Ishikawa (cell line): Measurements from ENCODE around the gene MEF2C.

ENCODE experiments used
- CEBPB ChIP-seq: IDR thresholded peaks from 2 replicates; pipeline ENCODE4 v1.6.1; 2012
- CREB1 ChIP-seq: IDR thresholded peaks from 2 replicates; pipeline ENCODE4 v1.6.1; 2012; ENCODE audit warnings: low read depth
- EGR1 ChIP-seq: IDR thresholded peaks from 2 replicates; pipeline ENCODE4 v1.6.1; 2012
- EP300 ChIP-seq: IDR thresholded peaks from 2 replicates; pipeline ENCODE4 v1.6.1; 2012; ENCODE audit warnings: borderline replicate concordance
- FOXM1 ChIP-seq: IDR thresholded peaks from 2 replicates; pipeline ENCODE4 v1.6.1; 2012; ENCODE audit warnings: low read depth, borderline replicate concordance
- NFIC ChIP-seq: IDR thresholded peaks from 2 replicates; pipeline ENCODE4 v1.6.1; 2012
- RAD21 ChIP-seq: IDR thresholded peaks from 2 replicates; pipeline ENCODE4 v1.6.1; 2012; ENCODE audit warnings: low read depth
- TAF1 ChIP-seq: IDR thresholded peaks from 2 replicates; pipeline ENCODE4 v1.6.1; 2012; ENCODE audit warnings: low read depth, mild to moderate bottlenecking
- TCF12 ChIP-seq: IDR thresholded peaks from 2 replicates; pipeline ENCODE4 v1.6.1; 2012; ENCODE audit warnings: low read depth
- TEAD4 ChIP-seq: IDR thresholded peaks from 2 replicates; pipeline ENCODE4 v1.6.1; 2012
- YY1 ChIP-seq: IDR thresholded peaks from 2 replicates; pipeline ENCODE4 v1.6.1; 2012; ENCODE audit warnings: low read depth
- ZBTB7A ChIP-seq: IDR thresholded peaks from 2 replicates; pipeline ENCODE4 v1.6.1; 2012; ENCODE audit warnings: low read depth
- TF ChIP-seq, protein P1 (sequence below): IDR thresholded peaks from 2 replicates; pipeline ENCODE4 v1.6.1; 2012
- TF ChIP-seq, protein P2 (sequence below): IDR thresholded peaks from 2 replicates; pipeline ENCODE4 v1.6.1; 2012
- TF ChIP-seq, protein P3 (sequence below): IDR thresholded peaks from 2 replicates; pipeline ENCODE4 v1.6.1; 2012; ENCODE audit warnings: low read depth, mild to moderate bottlenecking

The MEF2C gene

DNA sequence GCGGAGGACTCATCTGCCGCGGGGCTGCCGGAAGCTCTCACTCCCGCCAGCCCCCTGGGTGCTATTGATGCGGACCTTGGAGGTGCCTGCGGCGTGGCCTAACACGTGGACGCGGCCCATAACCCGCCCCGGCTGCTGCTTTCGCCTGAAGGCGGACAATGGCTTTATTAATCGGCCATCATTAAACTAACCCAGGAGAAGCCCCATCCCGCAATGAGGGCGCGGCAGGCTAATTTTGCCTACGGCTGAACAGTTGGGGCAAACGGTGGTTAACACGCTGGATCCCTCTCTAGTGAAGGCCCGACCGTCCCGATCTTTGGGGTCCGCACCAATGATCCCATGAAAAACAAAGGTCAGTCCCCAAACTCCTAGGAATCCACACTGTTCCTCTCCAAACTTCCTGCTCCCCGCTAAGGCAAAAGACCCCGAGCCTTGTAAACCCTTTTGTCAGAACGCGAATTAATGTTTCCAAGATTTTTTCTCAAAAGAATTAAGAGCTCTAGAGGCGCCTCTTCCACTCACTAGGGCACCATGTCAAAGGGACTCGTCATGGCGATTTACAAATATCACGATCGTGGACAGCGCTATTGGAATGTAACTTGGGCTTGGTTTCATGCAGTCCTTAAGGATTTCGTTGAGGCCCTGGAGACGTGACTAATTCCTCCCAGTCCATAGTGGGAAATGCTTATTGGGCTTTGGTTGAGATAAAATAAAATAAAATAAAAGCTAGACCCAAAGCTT, 193.1 kb downstream of the MEF2C start:
- TF ChIP-seq TAF1 (no peak), CREB1 (no peak)
- TF ChIP-seq, protein P1, sequence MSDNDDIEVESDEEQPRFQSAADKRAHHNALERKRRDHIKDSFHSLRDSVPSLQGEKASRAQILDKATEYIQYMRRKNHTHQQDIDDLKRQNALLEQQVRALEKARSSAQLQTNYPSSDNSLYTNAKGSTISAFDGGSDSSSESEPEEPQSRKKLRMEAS, result no peak

DNA sequence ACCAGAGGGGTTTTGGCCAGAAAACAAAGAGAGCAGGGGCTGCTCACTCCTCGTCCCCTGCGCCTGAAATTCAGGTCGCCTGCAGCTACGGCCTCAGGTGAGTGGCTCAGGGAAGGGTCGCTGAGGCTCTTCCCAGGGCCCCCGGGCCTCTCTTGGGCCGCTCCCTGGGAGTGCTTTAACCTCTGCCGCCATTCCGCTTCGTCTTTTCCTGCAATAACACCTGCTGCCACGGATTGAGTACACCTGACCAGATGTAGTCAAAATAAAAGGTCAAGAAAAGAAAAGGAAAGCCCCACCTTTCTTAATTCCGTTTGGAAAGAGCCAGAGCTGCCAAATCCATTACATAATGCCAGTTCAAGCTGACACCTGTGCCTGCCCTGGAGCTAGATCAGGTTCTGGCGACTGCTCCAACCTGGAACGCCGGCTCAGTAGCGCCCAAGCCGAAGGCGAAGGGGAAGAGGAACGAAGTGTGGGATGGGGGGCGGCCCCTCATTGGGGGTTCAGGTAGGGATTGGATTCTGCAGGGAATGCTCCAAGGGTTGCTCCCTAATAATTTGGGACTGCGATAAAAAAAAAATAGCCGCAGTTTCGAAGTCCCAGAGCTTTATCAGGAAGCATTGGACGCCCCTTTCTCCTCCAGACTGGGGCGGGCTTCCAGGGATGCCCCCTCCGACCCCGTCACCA, 193.9 kb downstream of the MEF2C start:
- TF ChIP-seq EP300 (no peak), YY1 (no peak), CEBPB (no peak), TCF12 (no peak), NFIC (no peak), FOXM1 (no peak), ZBTB7A (no peak), CREB1 (no peak), TEAD4 (no peak), RAD21 (no peak), TAF1 (no peak), EGR1 (no peak)
- TF ChIP-seq, protein P2, sequence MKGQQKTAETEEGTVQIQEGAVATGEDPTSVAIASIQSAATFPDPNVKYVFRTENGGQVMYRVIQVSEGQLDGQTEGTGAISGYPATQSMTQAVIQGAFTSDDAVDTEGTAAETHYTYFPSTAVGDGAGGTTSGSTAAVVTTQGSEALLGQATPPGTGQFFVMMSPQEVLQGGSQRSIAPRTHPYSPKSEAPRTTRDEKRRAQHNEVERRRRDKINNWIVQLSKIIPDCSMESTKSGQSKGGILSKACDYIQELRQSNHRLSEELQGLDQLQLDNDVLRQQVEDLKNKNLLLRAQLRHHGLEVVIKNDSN, result no peak
- TF ChIP-seq, protein P3, sequence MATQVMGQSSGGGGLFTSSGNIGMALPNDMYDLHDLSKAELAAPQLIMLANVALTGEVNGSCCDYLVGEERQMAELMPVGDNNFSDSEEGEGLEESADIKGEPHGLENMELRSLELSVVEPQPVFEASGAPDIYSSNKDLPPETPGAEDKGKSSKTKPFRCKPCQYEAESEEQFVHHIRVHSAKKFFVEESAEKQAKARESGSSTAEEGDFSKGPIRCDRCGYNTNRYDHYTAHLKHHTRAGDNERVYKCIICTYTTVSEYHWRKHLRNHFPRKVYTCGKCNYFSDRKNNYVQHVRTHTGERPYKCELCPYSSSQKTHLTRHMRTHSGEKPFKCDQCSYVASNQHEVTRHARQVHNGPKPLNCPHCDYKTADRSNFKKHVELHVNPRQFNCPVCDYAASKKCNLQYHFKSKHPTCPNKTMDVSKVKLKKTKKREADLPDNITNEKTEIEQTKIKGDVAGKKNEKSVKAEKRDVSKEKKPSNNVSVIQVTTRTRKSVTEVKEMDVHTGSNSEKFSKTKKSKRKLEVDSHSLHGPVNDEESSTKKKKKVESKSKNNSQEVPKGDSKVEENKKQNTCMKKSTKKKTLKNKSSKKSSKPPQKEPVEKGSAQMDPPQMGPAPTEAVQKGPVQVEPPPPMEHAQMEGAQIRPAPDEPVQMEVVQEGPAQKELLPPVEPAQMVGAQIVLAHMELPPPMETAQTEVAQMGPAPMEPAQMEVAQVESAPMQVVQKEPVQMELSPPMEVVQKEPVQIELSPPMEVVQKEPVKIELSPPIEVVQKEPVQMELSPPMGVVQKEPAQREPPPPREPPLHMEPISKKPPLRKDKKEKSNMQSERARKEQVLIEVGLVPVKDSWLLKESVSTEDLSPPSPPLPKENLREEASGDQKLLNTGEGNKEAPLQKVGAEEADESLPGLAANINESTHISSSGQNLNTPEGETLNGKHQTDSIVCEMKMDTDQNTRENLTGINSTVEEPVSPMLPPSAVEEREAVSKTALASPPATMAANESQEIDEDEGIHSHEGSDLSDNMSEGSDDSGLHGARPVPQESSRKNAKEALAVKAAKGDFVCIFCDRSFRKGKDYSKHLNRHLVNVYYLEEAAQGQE, result no peak

DNA sequence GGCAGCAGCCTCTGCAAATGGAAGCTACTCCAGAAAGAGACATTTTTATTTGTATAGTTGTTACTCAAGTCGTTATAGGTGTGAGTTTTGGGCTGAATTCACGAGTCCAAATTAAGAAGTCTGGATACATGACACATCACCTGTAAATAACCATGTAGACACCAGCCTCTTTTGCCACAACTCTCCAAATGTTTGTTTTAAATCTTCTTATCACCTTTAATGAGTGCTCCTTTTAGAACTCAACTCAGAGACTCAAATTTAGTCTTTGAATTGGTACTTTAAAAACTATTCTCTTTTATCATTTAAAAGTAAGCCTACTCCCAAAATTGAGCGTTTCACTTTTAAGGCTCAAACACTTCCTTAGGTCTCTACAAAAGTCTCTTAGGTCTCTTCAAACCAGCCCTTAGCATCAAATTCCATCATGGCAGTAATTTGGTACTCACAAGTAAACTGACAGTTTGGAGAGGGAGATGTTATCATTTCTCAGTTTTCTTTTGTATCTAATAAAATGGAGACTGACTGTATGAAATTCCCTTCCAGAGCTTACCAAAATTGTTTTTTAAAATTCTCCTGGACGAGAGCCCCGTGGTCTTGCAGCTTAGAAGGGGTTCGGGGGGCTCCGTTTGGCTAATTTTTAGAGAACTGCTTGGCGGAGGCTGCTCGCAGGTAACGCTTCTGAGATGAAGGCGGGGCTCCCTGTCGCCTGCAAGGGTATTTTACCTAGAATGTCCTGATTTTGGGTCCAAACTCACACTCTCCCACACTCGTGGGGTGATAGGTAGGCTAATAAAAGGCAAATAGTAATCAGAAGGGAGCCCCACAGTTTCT, 194.6 kb downstream of the MEF2C start:
- TF ChIP-seq TCF12 (no peak), CEBPB (no peak), EP300 (no peak), YY1 (no peak), NFIC (no peak), FOXM1 (no peak), TAF1 (no peak), TEAD4 (no peak), EGR1 (no peak), RAD21 (no peak)
- TF ChIP-seq, protein P2, result no peak
- TF ChIP-seq, protein P3, result no peak
- TF ChIP-seq, protein P1, result no peak

DNA sequence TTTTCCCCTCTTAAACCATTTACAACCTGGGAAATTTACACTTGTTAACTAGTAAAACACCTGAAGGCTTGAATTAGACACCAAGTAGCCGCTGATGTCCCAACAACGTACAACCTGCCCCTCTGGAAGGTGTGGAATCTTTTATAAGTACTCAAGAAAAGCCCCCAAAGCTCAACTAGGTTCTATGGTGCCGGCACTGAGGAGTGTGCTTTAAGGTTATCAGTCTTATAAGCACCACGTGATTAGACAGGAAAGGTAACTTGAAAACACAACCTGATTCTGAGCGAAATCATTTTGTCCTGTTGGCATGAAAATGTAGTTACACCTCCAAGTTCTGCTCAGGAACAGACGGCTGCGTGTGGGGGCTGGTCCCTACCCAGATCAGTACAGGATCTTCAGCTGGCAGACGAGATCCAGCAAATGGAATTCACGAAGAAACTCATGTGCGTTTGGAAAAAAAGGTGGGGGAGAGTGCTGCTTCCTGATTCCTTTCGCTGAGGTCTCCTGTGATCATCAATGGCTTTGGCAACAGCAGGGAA, 195.5 kb downstream of the MEF2C start:
- TF ChIP-seq EP300 (no peak), EGR1 (no peak), TCF12 (no peak), TEAD4 (no peak), CREB1 (no peak), NFIC (no peak), FOXM1 (no peak), CEBPB (no peak), TAF1 (no peak), RAD21 (no peak), ZBTB7A (no peak), YY1 (no peak)
- TF ChIP-seq, protein P1, result no peak
- TF ChIP-seq, protein P3, result no peak
- TF ChIP-seq, protein P2, result no peak
